ENCODE data around the gene SLC16A10.
"Not testable (repeated sequence)": the region's sequence is repeated elsewhere in the genome, so short reads cannot be mapped to it uniquely, and the experiment has no call there.

SLC16A10 gene

DNA sequence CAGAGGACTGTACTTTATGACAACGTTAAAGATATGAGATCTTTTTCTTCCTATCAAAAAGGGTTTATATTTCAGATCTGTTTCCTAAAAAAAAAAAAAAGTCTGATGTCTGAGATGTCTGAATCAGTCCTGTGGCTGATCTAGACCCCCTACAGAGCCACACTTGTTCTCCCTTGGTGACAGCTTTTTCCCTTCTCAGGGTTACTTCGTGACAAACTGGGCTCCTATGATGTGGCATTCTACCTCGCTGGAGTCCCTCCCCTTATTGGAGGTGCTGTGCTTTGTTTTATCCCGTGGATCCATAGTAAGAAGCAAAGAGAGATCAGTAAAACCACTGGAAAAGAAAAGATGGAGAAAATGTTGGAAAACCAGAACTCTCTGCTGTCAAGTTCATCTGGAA is 134.5 kb downstream of the SLC16A10 start:
- DNase-seq: no peak

DNA sequence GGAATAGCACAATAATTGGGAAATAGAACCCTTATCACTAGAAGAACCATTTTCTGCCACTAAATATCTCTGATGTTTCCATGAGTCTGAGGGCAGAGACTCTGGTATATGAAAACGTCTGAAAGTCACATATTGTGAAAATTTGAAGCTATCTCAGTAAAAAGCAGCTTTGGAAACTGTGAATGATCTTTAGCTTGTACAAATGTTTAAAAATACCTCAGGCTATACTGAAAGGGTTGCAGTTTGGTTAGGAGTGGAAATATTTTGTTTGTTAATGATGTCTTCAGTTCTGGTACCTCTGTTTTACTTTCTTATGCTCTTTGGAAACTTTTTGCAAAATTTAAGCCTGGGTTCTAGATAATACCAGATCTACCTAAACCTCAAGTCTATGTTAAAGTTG is 135.0 kb downstream of the SLC16A10 start:
- DNase-seq: no peak

DNA sequence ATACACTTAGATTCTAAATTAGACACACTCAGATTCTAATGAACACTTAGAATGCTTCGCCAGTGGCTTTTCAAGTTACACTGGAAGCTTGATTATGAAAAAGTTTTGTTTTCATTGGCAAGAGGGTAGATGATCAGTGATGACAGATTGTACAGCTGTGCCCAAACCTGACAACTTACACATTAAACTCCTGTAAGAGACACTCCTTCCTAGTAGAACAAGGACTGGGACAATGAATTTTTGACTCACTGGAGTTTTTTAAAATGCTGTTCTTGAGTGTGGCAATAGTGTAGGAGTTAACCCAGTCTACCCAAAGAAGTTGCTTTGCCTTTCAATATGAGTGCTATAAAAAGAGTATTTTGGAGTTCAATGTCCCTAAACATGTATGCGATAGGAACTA is 140.8 kb downstream of the SLC16A10 start:
- no peak for DNase-seq

DNA sequence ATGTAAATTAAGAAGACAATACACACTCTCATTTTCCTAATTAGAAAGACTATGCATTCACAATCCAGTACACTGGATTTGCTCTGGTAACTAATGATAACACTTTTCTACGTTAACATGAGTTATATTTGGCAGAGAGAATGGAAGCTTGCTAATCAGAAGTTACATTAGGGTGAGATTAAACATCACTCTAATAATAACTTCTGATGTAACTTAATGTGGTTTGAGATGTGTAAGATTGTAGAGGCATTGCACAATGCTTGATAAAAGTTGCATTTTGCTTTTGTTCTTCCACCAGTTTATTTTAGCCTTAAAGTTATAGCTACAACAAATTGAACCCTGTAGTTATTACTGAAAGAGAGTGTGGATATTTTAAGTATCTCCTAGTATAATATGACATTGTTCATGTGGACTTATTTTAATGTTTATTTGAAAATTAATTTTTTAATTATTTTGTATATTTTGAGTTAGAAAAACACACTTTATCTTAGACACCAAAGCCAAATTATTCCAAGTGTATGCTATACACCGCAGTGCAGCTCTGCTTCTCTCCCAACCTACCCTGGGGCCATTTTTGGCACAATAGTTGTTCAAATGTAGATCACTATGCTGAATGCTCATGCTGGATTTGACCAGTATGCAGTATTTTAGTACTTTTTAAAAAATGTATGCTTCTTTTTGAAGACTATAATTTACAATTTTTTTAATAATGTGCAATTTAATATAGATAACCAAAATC is 143.2 kb downstream of the SLC16A10 start:
- DNase-seq: peak; percentile 81

DNA sequence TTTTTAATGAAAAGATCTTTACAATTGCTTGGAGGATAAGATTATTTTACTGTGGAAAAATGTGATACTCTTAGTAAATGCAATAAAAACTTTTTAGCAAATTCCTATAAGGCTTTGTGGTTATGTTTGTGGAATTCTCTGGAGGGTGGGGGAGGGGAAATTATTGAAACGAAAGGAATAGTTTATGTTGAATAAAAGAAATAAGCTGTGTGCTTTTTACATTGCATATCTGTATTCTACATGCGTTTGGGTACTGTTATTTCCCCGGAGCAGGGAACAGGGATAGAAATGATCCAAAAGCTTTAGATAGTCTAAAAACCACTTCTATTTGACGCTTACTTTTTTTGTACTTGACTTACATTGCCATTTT is 143.8 kb downstream of the SLC16A10 start:
- no peak for DNase-seq

DNA sequence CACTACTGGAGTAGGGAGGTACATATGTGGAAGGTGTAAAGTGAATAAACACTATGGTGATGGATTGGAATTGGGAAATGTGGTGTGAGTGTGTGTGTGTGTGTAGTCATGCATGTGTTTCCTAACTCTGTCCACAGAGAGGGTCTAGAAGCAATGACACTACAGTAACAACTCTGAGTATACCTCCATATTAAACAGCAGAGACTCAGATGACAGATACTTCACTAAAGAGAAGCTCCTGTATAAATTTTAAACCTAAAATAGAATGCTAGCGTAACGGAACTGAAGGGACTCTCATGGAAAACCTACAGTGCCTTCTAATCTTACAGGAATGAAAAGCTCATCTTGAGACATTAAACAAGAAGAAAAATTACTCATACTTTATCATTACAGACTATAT is 150.5 kb downstream of the SLC16A10 start:
- no peak for DNase-seq

DNA sequence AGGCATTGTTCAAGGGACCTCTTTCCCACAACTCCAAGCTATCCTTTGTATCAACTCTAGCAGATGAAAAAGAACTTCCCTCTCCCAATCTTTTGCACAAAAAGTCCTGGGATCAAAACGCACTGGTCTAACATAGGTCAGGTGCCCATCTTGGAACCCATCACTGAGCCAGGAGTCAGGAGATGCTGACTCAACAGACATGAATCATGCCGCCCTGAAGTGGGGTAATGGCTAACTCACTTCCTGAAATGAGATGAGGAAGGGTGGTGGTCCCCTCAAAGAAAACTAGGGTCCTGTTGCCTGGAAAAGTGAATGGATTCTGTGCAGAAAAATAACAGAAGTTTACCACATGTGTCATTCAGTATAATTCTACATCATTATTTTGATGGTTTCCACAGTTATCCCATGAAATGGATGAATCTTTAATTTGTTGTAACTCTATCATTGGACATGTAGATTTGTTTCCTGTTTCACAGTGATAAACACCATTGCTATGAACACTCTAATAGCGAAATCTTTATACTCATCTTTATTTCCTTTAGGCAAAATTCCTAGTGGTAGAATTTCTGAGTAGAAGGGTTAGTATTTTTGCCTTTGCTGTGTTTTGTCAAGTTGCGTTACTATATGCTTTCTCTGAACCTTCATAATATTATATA is 151.3 kb downstream of the SLC16A10 start:
- no peak for DNase-seq

DNA sequence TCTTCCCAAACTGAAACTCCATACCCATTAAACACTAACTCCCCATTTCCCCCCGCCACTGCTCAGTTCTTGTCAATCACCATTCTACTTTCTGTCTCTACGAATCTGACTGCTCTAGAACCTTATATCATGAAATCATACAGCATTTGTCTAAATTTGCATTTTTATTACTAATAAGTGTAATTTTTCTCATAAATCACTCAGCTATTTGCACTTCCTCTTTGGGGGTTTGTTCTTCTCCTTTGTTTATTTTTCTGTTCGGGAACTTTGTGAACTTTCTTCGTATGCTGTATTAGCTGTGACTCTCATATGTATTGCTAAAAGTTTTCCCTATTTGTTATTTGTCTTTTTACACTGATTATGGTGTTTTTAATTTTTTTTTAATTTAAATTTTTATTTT is 152.2 kb downstream of the SLC16A10 start:
- DNase-seq: no peak

DNA sequence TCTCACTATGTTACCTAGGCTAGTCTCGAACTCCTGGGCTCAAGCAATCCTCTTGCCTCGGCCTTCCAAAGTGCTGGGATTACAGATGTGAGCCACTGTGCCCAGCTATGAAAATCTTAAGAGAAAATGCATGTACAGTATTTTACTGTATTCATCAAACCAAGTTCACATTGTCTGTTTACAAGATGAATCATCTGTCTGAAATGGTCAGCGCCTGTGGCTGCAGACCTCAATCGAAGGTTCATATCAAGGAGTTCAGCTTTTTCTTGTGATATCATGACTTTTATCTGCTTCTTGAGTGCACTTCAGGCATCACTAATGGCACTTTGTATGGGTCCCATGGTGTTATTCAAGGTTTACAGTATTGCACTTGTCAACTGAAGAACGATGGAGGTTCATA is 155.1 kb downstream of the SLC16A10 start:
- DNase-seq: no peak

DNA sequence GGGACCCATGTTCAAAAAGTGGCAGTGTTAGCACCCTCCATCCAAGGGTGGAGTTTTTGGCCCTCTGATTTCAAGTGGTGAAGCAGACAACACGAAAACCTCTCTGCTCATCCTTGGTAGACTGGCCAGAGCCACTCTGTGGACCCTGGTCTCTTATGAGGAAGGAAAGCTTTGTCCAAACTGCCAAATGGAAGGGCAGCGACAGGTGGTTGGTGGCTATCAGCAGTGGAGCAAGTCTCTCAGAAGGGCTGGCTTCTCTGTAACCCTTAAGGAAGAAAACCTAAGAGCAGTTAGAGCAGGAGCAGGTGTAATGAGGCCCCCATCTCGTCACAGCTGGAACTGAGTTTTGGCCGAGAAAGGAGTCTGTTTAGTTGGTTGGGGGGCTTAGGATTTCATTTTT is 155.8 kb downstream of the SLC16A10 start:
- no peak for DNase-seq

DNA sequence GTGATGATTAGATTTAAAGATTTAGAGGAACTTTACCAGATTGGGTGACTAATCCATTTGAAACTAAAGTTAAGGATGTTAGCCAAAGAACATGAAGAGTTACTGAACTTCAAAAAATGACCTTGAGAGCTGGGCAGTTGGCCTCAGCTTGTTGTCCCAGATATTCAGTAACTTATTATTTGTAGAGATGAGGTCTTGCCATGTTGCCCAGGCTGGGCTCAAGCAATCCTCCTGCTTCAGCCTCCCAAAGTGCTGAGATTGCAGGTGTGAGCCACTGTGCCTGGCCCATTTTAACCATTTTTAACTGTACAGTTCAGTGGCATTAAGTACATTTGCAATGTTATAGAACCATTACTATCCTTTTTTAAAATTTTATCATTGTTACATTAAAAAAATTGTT is 161.5 kb downstream of the SLC16A10 start:
- no peak for DNase-seq

DNA sequence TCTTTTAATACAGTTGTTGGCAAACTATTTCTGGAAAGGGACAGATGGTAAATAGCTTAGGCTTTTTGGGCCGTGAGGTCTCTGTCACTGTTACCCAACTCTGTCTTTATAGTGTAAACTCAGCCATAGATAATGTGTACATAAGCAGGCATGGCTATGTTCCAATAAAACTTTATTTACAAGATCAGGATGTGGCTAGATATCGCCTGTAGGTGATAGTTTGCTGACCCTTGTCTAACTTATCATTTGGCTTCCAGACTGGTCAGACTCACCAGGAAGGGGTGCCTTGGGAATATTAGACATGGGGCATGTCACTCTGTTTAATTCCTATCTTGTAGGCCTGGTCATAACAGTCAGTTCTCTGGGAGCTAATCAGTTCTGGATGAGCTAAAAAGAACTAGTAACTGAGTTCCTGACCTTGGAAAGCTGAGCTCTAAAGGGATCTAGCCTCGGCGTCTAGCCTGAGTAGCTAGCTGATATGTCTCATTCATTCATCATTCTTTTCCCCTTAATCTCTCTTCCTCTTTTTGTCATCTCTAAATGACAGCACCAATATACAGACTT is 163.6 kb downstream of the SLC16A10 start:
- no peak for DNase-seq

DNA sequence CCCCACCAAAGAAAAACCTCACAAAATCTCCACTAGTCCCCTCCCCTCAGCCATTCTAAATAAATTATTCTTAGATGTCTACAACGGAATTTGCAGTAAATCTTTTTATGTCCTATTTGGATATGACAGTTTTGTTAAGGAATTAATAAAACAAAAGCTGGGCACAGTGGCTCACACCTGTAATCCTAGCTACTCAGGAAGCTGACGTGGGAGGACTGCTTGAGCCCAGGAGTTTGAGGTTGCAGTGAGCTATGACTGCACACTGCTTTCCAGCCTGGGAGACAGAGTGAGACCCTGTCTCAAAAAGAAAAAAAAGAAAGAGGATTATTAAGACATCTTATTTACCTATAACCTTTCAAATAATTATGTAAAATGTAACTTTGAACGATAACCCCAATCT is 165.4 kb downstream of the SLC16A10 start:
- no peak for DNase-seq

DNA sequence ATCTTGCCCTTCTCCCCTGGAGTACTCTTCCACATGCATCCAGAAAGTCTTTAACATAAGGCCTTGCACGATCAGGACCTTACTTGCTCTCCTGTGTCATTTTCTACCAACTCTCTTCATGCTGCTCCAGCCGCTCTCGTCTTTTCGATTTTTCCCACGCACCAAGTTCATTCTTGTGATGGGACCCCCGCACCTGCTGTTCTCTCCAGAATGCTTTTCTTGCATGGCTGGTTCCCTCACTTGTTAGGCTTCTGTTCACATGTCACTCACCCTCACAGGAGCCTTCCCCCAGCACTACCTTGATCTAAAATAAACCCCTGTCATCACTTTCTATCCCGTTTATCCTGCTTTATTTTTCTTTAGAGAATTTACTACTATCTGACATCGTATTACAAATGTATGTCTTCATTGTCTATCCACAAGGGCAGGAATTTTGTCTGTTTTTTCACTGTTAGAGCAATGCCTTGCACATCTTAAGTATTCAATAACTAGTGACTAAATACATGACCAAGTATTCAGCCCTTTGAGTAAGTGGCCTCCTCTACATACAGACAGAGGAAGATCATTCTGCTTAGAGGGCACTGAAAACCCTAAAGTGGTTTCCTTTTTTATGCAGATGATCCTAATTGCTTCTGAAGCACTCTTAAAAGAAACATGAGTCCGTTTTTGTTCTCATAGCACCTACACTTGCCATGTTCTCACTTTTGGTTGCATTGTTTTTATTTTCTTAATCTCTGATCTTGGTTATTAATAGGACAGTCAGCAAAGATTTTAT is 166.9 kb downstream of the SLC16A10 start:
- no peak for DNase-seq

DNA sequence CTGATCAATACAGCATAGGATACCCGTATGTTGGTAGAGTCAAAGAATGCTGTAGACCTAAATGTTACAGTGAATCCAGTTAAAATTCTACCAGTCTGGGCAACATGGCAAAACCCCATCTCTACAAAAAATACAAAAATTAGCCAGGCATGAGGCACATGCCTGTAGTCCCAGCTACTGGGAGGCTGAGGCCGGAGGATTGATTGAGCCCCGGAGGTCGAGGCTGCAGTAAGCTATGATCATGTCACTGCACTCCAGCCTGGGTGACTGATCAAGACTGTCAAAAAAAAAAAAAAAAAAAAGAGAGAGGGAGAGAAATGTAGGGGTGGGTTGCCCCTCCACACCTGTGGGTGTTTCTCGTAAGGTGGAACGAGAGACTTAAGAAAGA is 167.5 kb downstream of the SLC16A10 start:
- no peak for DNase-seq

DNA sequence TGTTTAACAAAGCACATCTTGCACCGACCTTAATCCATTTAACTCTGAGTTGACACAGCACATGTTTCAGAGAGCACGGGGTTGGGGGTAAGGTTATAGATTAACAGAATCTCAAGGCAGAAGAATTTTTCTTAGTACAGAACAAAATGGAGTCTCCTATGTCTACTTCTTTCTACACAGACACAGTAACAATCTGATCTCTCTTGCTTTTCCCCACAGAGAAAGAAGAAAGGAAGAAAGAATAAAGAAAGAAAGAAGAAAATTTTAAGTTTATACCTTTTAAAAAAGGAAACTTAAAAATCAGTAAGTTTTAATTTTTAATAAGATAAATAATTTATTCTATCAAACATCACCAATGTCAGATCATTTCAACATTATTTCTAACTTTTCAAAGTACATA is 168.5 kb downstream of the SLC16A10 start:
- DNase-seq: not testable (repeated sequence)

DNA sequence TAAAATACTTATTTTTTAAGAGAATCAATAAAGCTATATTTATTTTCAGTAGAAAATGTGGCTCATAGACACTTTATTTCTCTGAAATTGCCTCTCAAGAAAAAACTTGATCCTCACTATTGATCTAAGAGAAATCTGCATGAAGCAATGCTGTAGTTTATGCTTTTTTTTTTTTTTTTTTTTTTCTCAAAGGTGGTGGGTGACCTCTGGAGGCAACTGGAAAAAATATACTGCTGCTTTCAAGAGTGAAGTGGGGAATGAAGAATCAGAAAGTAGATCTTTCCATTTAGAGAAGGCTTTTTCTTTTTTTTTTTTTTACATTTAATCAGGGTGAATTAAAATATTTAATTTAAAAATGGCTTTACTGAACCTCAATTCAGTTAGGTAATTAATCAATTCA is 169.3 kb downstream of the SLC16A10 start:
- peak; percentile 46 for DNase-seq

DNA sequence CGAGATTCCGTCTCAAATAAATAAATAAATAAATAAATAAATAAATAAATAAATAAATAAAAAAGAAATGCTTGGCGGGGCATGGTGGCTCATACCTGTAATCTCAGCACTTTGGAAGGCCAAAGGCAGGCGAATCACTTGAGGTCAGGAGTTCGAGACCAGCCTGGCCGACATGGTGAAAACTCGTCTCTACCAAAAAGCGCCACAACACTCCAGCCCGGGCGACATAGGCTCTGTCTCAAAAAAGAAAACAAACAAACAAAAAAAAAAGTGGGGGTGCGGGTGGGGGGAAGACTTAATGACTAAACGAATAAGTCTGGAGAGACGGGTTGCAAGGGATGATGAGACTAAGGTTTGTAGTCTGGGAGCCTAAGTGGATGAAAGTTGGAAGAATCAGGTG is 170.7 kb downstream of the SLC16A10 start:
- DNase-seq: no peak

DNA sequence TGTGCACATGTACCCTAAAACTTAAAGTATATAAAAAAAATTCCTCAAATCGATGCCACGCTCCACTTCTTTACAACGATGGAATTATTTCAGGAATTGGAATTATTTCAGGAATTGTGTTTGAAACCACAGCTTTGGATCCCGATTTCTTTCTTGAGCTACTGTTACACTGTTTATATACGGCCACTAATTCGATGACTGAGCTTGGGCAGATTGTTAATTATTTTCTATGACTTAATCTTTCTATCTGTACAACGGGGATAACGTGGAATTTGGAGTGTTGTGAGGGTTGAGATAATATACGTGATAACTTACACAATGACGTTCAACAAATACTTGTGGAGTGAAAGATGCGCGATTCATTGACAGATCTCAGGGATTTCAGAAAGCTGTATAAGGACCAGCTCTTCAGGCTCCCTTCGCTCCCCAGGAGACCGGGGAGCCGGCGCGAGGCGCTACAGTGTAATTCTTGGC is 171.3 kb downstream of the SLC16A10 start:
- no peak for DNase-seq

DNA sequence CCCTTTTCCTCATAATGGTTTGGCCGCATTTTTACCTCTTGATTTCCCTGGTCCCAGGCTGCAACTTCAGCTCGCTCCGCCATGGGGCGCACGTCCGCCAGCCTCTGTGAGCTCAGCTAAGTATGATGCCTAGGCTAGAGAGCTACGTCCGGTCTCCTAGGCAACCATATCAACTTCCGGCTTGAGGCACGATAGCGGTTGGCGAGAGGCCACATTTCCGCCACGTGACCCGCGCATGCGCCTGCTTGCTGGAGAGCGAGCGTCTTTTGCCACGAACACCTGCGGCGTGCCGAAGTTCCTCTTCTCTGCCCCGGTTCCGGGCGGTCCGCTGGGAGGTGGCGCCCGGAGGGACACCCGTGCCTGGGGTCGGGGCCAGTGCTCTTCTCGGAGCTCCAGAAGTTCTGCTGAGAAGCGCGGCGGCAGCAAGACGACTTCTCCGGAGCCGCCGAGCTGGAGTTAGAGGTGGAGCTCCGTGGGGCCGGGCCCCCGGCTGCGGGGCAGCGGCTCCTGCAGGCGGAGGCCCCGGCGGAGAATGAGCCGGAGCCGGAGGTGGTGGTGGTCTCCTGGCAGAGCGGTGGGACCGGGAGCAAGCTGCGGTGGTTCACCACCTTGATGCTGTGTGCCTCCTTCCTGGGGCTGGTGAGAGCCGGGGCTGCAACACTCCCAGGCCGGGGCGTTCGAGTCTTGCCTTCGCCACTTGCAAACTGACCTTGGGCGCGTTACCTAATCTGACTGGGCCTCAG is 172.0 kb downstream of the SLC16A10 start:
- DNase-seq: peak; percentile 100

DNA sequence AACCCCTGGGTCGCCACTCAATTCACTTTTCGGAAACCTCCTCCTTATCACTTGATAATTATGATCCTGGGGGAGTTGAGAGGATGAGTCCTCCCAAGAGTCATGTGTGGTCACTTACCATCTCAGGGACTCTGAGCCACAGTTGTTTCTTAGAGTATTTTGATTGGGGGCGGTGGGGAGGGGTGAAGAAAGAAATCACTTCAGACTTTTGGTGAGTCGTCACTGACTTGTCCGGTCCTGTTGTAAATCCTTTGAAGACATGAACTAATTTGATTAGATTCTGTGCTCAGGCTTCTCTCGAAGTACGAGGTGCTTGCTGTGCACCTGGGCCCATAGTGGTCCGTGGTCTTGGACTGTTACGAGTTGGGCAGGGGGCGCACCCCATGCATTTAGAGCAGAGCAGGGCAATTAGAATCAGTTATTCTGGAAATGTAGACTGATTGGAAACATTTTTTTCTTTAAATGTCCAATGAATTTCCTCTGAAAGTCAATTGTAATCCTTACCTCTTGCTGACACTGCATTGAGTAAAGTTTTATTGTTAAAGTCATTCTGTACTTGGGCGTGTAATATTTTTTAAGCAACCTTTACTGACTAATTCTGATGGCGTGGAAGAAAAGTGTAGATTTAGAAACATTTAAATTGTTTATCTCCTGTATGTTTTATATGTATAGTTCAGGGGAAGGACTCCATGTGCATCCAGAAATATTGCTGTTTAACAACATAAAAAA is 173.4 kb downstream of the SLC16A10 start:
- DNase-seq: peak; percentile 27

DNA sequence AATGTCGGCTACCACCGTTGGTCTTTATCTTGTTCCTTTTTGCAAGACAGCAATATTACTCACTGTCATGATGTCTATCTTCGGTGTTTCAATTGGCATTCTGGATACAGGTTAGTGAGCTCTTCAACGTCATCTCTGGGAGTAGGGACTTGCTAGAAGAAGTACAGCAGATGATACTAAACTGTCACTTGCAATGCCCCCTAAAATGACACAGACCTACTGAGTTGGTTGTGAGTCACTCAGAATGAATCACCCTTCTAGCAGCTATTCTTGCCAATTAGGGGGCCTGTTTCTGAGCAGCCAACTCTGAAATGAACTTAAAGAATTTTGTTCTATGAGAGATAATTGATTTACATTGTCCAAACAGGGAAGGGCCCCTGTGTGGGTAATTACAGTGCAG is 176.5 kb downstream of the SLC16A10 start:
- peak; percentile 69 for DNase-seq

All from hematopoietic multipotent progenitor cell treated with erythropoietin and hydrocortisone succinate and interleukin-3 and kit ligand, for 6 days (in vitro differentiated cells).